ENCODE results near the gene CHRNE.

The CHRNE gene

GRCh38 chr17:4879601-4880000 lies 23.3 kb downstream of the CHRNE start:
- TF ChIP-seq TCF12 (IDR thresholded peaks at IDR 0.05; ENCODE audit: low read depth) (no peak), TEAD4 (IDR thresholded peaks at IDR 0.05) (no peak), EGR1 (IDR thresholded peaks at IDR 0.05) (no peak)

- no peak for TF ChIP-seq NFIC (IDR thresholded peaks at IDR 0.05)
- no peak for TF ChIP-seq MAX (IDR thresholded peaks at IDR 0.05)
- TF ChIP-seq RAD21 (IDR thresholded peaks at IDR 0.05; ENCODE audit: low read depth) = no peak
- no peak for TF ChIP-seq YY1 (IDR thresholded peaks at IDR 0.05; ENCODE audit: low read depth)
- no peak for TF ChIP-seq ZBTB7A (IDR thresholded peaks at IDR 0.05; ENCODE audit: low read depth)
- TF ChIP-seq EP300 (IDR thresholded peaks at IDR 0.05; ENCODE audit: borderline replicate concordance) = no peak
- no peak for TF ChIP-seq TCF12 (IDR thresholded peaks at IDR 0.05; ENCODE audit: low read depth)
- no peak for TF ChIP-seq EGR1 (IDR thresholded peaks at IDR 0.05)
- TF ChIP-seq CEBPB (IDR thresholded peaks at IDR 0.05) = no peak
- TF ChIP-seq FOXM1 (IDR thresholded peaks at IDR 0.05; ENCODE audit: borderline replicate concordance, low read depth) = no peak
- no peak for TF ChIP-seq TAF1 (IDR thresholded peaks at IDR 0.05; ENCODE audit: low read depth)
- TF ChIP-seq CREB1 (IDR thresholded peaks at IDR 0.05; ENCODE audit: low read depth) = no peak
- no peak for TF ChIP-seq TEAD4 (IDR thresholded peaks at IDR 0.05)
- TF ChIP-seq USF1 (IDR thresholded peaks at IDR 0.05) = no peak
These were observed 25.8 kb downstream of the CHRNE start for GRCh38 chr17:4877089-4877488.

GRCh38 chr17:4872786-4873185 lies 30.1 kb downstream of the CHRNE start:
- TF ChIP-seq YY1 (IDR thresholded peaks at IDR 0.05; ENCODE audit: low read depth) (no peak), FOXM1 (IDR thresholded peaks at IDR 0.05; ENCODE audit: borderline replicate concordance, low read depth) (no peak), TCF12 (IDR thresholded peaks at IDR 0.05; ENCODE audit: low read depth) (no peak), CREB1 (IDR thresholded peaks at IDR 0.05; ENCODE audit: low read depth) (no peak), MAX (IDR thresholded peaks at IDR 0.05) (no peak), USF1 (IDR thresholded peaks at IDR 0.05) (no peak), TEAD4 (IDR thresholded peaks at IDR 0.05) (no peak), CEBPB (IDR thresholded peaks at IDR 0.05) (no peak)

- no peak for TF ChIP-seq REST (IDR thresholded peaks at IDR 0.05; ENCODE audit: low read depth)
- no peak for TF ChIP-seq CREB1 (IDR thresholded peaks at IDR 0.05; ENCODE audit: low read depth)
- no peak for TF ChIP-seq MAX (IDR thresholded peaks at IDR 0.05)
- no peak for TF ChIP-seq FOXM1 (IDR thresholded peaks at IDR 0.05; ENCODE audit: borderline replicate concordance, low read depth)
- TF ChIP-seq CEBPB (IDR thresholded peaks at IDR 0.05) = no peak
- TF ChIP-seq TCF12 (IDR thresholded peaks at IDR 0.05; ENCODE audit: low read depth) = no peak
- no peak for TF ChIP-seq TAF1 (IDR thresholded peaks at IDR 0.05; ENCODE audit: low read depth)
- TF ChIP-seq USF1 (IDR thresholded peaks at IDR 0.05) = no peak
- TF ChIP-seq YY1 (IDR thresholded peaks at IDR 0.05; ENCODE audit: low read depth) = no peak
- TF ChIP-seq TEAD4 (IDR thresholded peaks at IDR 0.05) = no peak
- TF ChIP-seq EGR1 (IDR thresholded peaks at IDR 0.05) = no peak
- TF ChIP-seq EP300 (IDR thresholded peaks at IDR 0.05; ENCODE audit: borderline replicate concordance) = no peak
- no peak for TF ChIP-seq NFIC (IDR thresholded peaks at IDR 0.05)
- no peak for TF ChIP-seq RAD21 (IDR thresholded peaks at IDR 0.05; ENCODE audit: low read depth)
- TF ChIP-seq ZBTB7A (IDR thresholded peaks at IDR 0.05; ENCODE audit: low read depth) = no peak
These were observed 32.0 kb downstream of the CHRNE start for GRCh38 chr17:4870855-4871254.

- no peak for TF ChIP-seq YY1 (IDR thresholded peaks at IDR 0.05; ENCODE audit: low read depth)
- TF ChIP-seq NFIC (IDR thresholded peaks at IDR 0.05) = no peak
- no peak for TF ChIP-seq MAX (IDR thresholded peaks at IDR 0.05)
These were observed 39.6 kb downstream of the CHRNE start for GRCh38 chr17:4863321-4863720.

GRCh38 chr17:4862720-4863119 lies 40.2 kb downstream of the CHRNE start:
- TF ChIP-seq EGR1 (IDR thresholded peaks at IDR 0.05) (no peak), REST (IDR thresholded peaks at IDR 0.05; ENCODE audit: low read depth) (no peak), USF1 (IDR thresholded peaks at IDR 0.05) (no peak), CEBPB (IDR thresholded peaks at IDR 0.05) (no peak), YY1 (IDR thresholded peaks at IDR 0.05; ENCODE audit: low read depth) (no peak), TEAD4 (IDR thresholded peaks at IDR 0.05) (no peak), FOXM1 (IDR thresholded peaks at IDR 0.05; ENCODE audit: borderline replicate concordance, low read depth) (no peak), CREB1 (IDR thresholded peaks at IDR 0.05; ENCODE audit: low read depth) (no peak), RAD21 (IDR thresholded peaks at IDR 0.05; ENCODE audit: low read depth) (no peak), NFIC (IDR thresholded peaks at IDR 0.05) (no peak), TAF1 (IDR thresholded peaks at IDR 0.05; ENCODE audit: low read depth) (no peak), MAX (IDR thresholded peaks at IDR 0.05) (no peak), ZBTB7A (IDR thresholded peaks at IDR 0.05; ENCODE audit: low read depth) (no peak)

Measured in Ishikawa (cell line).